ENCODE measurements around the gene RNF207. TPM values are rescaled to one million over a fixed set of nuclear protein-coding genes. Genes with fewer than 3 reads are reported as not detected.
A peak's percentile ranks its signal among the peaks of the same experiment; 100 is the strongest.

Gene RNF207
- total and polyA plus RNA-seq, 2 donors (not counting 1 experiment from before 2014, with no cell fraction given), result 2.6 to 17.2 TPM

GRCh38 chr1:6248932-6249738 lies 43.2 kb downstream of the RNF207 start:
- Histone ChIP-seq H3K9me3 (ENCODE audit: control insufficient read depth, insufficient read depth, low read depth, low read length) (no peaks in the 10 kb centered on the region), H3K27me3 (ENCODE audit: control insufficient read depth, insufficient read depth, low read length) (peaks cover 10% of the 10 kb centered on the region), H3K4me3 (replicated peaks in 1 of 4; ENCODE audit: control extremely low read depth in 1 of 4, insufficient read depth in 1 of 4, low read depth in 3 of 4, low read length in 4 of 4) (peak overlapping the region in 1 of 4 experiments; percentile 17), H3K4me1 (ENCODE audit: control insufficient read depth, extremely low read depth, insufficient read depth, low read length) (peaks cover 5% of the 10 kb centered on the region), H3K27ac (ENCODE audit: insufficient read depth, low read length) (no peak overlapping the region), H3K79me2 (ENCODE audit: control insufficient read depth, insufficient read depth, low read length) (no peaks in the 10 kb centered on the region), H4K20me1 (ENCODE audit: control insufficient read depth, extremely low read depth, insufficient read depth, low read length) (no peaks in the 10 kb centered on the region), H3K36me3 (ENCODE audit: control insufficient read depth, insufficient read depth, low read length) (no peaks in the 10 kb centered on the region), H2AFZ (ENCODE audit: low read length) (no peak overlapping the region), H3K9ac (ENCODE audit: insufficient read depth, low read length) (no peak overlapping the region), H3K4me2 (ENCODE audit: extremely low read depth, insufficient read depth, low read length) (no peak overlapping the region)
- peak; percentile 40 to 44 for DNase-seq (ENCODE audit: low read depth in 2 of 2)
- TF ChIP-seq EZH2 (IDR thresholded peaks at IDR 0.05; ENCODE audit: low read length, missing control alignments) (peak; percentile 80), CTCF (conservative IDR thresholded peaks at IDR 0.05 in 1 of 2, IDR thresholded peaks at IDR 0.05 in 1 of 2; ENCODE audit: low read depth in 1 of 2, low read length in 2 of 2) (no peak)

GRCh38 chr1:6249739-6250689 lies 44.1 kb downstream of the RNF207 start:
- H3K4me3 ChIP-seq (replicated peaks in 1 of 4; ENCODE audit: control extremely low read depth in 1 of 4, insufficient read depth in 1 of 4, low read depth in 3 of 4, low read length in 4 of 4), result no peak overlapping the region
- peak; percentile 73 for TF ChIP-seq EZH2 (IDR thresholded peaks at IDR 0.05; ENCODE audit: low read length, missing control alignments)
- TF ChIP-seq CTCF (conservative IDR thresholded peaks at IDR 0.05 in 1 of 2, IDR thresholded peaks at IDR 0.05 in 1 of 2; ENCODE audit: low read depth in 1 of 2, low read length in 2 of 2), result no peak
- no peaks in the 10 kb centered on the region for H4K20me1 ChIP-seq (ENCODE audit: control insufficient read depth, extremely low read depth, insufficient read depth, low read length)
- H3K4me2 ChIP-seq (ENCODE audit: extremely low read depth, insufficient read depth, low read length), result no peak overlapping the region
- no peak overlapping the region for H3K27ac ChIP-seq (ENCODE audit: insufficient read depth, low read length)
- H2AFZ ChIP-seq (ENCODE audit: low read length), result no peak overlapping the region
- H3K4me1 ChIP-seq (ENCODE audit: control insufficient read depth, extremely low read depth, insufficient read depth, low read length), result peaks cover 5% of the 10 kb centered on the region
- no peaks in the 10 kb centered on the region for H3K79me2 ChIP-seq (ENCODE audit: control insufficient read depth, insufficient read depth, low read length)
- H3K27me3 ChIP-seq (ENCODE audit: control insufficient read depth, insufficient read depth, low read length), result peaks cover 4% of the 10 kb centered on the region
- no peaks in the 10 kb centered on the region for H3K36me3 ChIP-seq (ENCODE audit: control insufficient read depth, insufficient read depth, low read length)
- H3K9me3 ChIP-seq (ENCODE audit: control insufficient read depth, insufficient read depth, low read depth, low read length), result no peaks in the 10 kb centered on the region
- H3K9ac ChIP-seq (ENCODE audit: insufficient read depth, low read length), result no peak overlapping the region
- DNase-seq (ENCODE audit: low read depth in 2 of 2), result no peak

GRCh38 chr1:6251233-6251632 lies 45.3 kb downstream of the RNF207 start:
- TF ChIP-seq CTCF (conservative IDR thresholded peaks at IDR 0.05 in 1 of 2, IDR thresholded peaks at IDR 0.05 in 1 of 2; ENCODE audit: low read depth in 1 of 2, low read length in 2 of 2) (no peak), EZH2 (IDR thresholded peaks at IDR 0.05; ENCODE audit: low read length, missing control alignments) (no peak)
- Histone ChIP-seq H3K36me3 (ENCODE audit: control insufficient read depth, insufficient read depth, low read length) (no peaks in the 10 kb centered on the region), H2AFZ (ENCODE audit: low read length) (no peak overlapping the region), H3K27me3 (ENCODE audit: control insufficient read depth, insufficient read depth, low read length) (peaks cover 4% of the 10 kb centered on the region), H3K9ac (ENCODE audit: insufficient read depth, low read length) (no peak overlapping the region), H3K79me2 (ENCODE audit: control insufficient read depth, insufficient read depth, low read length) (no peaks in the 10 kb centered on the region), H3K4me3 (replicated peaks in 1 of 4; ENCODE audit: control extremely low read depth in 1 of 4, insufficient read depth in 1 of 4, low read depth in 3 of 4, low read length in 4 of 4) (no peak overlapping the region), H3K27ac (ENCODE audit: insufficient read depth, low read length) (no peak overlapping the region), H3K4me2 (ENCODE audit: extremely low read depth, insufficient read depth, low read length) (no peak overlapping the region), H3K4me1 (ENCODE audit: control insufficient read depth, extremely low read depth, insufficient read depth, low read length) (peaks cover 2% of the 10 kb centered on the region), H3K9me3 (ENCODE audit: control insufficient read depth, insufficient read depth, low read depth, low read length) (no peaks in the 10 kb centered on the region), H4K20me1 (ENCODE audit: control insufficient read depth, extremely low read depth, insufficient read depth, low read length) (no peaks in the 10 kb centered on the region)
- no peak for DNase-seq (ENCODE audit: low read depth in 2 of 2)
